Astrocyte (in vitro differentiated cells and primary cell): Measurements from ENCODE around the gene PDZK1IP1. TPM values are rescaled to one million over a fixed set of nuclear protein-coding genes. Genes with fewer than 3 reads are reported as not detected.
A peak's percentile ranks its signal among the peaks of the same experiment; 100 is the strongest.

Experiments
- DNase-seq: peaks from one replicate; pipeline ENCODE4 v3.0.0-alpha.2; 2010; ENCODE audit warnings: low read depth
- FAIRE-seq: peaks from 2 replicates; lab custom pipeline; 2011; peaks lifted over from hg19 to GRCh38; lab: Jason Lieb, UNC
- H2AFZ ChIP-seq: 2 replicates; pipeline ENCODE4 v1.6.0; 2012; ENCODE audit warnings: low read depth, low read length, inconsistent platforms
- H3K27ac ChIP-seq: 2 replicates; pipeline ENCODE4 v1.5.1; 2011; ENCODE audit warnings: low read depth, low read length, inconsistent platforms
- H3K27me3 ChIP-seq: 2 replicates; pipeline ENCODE4 v1.6.0; 2011; ENCODE audit warnings: low read length, inconsistent platforms; ENCODE audit not compliant: insufficient read depth
- H3K36me3 ChIP-seq: 2 replicates; pipeline ENCODE4 v1.5.1; 2011; ENCODE audit warnings: low read length, inconsistent platforms; ENCODE audit not compliant: insufficient read depth
- H3K4me1 ChIP-seq: 2 replicates; pipeline ENCODE4 v1.5.1; 2011; ENCODE audit warnings: low read length, inconsistent platforms; ENCODE audit not compliant: insufficient read depth
- H3K4me2 ChIP-seq: 2 replicates; pipeline ENCODE4 v1.6.0; 2012; ENCODE audit warnings: low read length, inconsistent platforms
- H3K4me3 ChIP-seq: 2 replicates; pipeline ENCODE4 v1.5.1; 2011; ENCODE audit warnings: low read depth, mild to moderate bottlenecking, low read length, inconsistent platforms; ENCODE audit not compliant: insufficient read depth
- H3K79me2 ChIP-seq: 2 replicates; pipeline ENCODE4 v1.6.0; 2012; ENCODE audit warnings: mild to moderate bottlenecking, low read length, inconsistent platforms; ENCODE audit not compliant: insufficient read depth
- H3K9ac ChIP-seq: 2 replicates; pipeline ENCODE4 v1.6.0; 2012; ENCODE audit warnings: mild to moderate bottlenecking, low read length, inconsistent platforms
- H3K9me3 ChIP-seq: 2 replicates; pipeline ENCODE4 v1.5.1; 2012; ENCODE audit warnings: low read depth, mild to moderate bottlenecking, low read length, inconsistent platforms; ENCODE audit not compliant: insufficient read depth
- H4K20me1 ChIP-seq: 2 replicates; pipeline ENCODE4 v1.6.0; 2012; ENCODE audit warnings: low read length, inconsistent platforms; ENCODE audit not compliant: insufficient read depth
- H3K27ac Mint-ChIP-seq: one replicate; pipeline ENCODE4 v1.8.0; 2021; ENCODE audit warnings: mild to moderate bottlenecking, mixed read lengths; ENCODE audit not compliant: unreplicated experiment
- H3K27me3 Mint-ChIP-seq: one replicate; pipeline ENCODE4 v1.8.0; 2021; ENCODE audit warnings: low read depth, mixed read lengths; ENCODE audit not compliant: unreplicated experiment
- H3K36me3 Mint-ChIP-seq: one replicate; pipeline ENCODE4 v1.8.0; 2021; ENCODE audit warnings: low read depth, mixed read lengths; ENCODE audit not compliant: unreplicated experiment
- H3K4me1 Mint-ChIP-seq: one replicate; pipeline ENCODE4 v1.8.0; 2021; ENCODE audit warnings: low read depth, mixed read lengths; ENCODE audit not compliant: unreplicated experiment
- H3K4me3 Mint-ChIP-seq: one replicate; pipeline ENCODE4 v1.8.0; 2021; ENCODE audit warnings: mild to moderate bottlenecking, moderate library complexity, mixed read lengths; ENCODE audit not compliant: unreplicated experiment
- H3K9me3 Mint-ChIP-seq: one replicate; pipeline ENCODE4 v1.8.0; 2021; ENCODE audit warnings: mild to moderate bottlenecking, mixed read lengths; ENCODE audit not compliant: unreplicated experiment
- EZH2 ChIP-seq: IDR thresholded peaks from 2 replicates; pipeline ENCODE4 v1.6.1; 2012; ENCODE audit warnings: mild to moderate bottlenecking, low read length, inconsistent platforms; ENCODE audit not compliant: insufficient read depth
- total RNA-seq: library from RNA; stranded (reverse); gene quantifications from 2 replicates; pipeline ENCODE4 v1.2.1, GENCODE V29; 2021
- TF ChIP-seq, protein P1 (sequence below): IDR thresholded peaks from 2 replicates; pipeline ENCODE4 v1.5.1; 2011; ENCODE audit warnings: low read depth, mild to moderate bottlenecking, inconsistent platforms, low read length, moderate library complexity; ENCODE audit not compliant: insufficient read depth

PDZK1IP1 gene
- total RNA-seq, 1 donor from 2014 or later, result 0.34 TPM

DNA sequence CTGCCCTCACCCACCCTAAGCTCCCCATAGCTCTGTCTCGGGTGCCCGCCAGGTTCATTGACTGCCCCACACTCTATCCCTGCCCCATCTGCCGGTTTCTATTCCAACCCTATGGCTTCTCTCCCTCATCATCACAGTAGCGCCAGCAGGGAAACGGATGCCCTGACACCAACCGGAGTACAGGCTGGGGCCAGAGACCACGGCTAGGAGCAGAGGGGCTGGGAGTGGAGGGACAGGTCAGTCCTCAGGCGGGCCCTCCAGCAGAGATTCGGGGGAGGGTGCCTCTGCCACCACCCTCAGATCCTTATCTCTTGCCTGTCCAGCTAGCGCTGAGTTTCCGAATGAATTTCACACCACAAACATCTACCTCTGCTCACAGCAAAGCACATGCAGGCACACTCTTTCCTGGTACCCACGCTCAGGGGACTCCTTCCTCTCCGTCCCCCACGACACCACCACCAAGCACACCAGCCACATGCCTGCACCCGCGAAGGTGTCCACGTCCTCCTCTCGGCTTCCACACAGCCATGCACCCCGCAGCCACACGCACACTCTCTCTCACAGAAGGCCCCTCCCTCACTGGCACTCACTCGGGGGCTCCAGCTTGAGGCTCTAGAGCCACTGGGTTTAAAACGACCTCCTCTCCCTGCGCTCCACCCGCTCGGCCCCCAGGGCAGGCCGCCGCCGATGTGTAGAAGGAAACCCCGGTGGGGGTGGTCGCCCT is 35.0 kb upstream of the PDZK1IP1 start:
- no peak for FAIRE-seq
- Mint-ChIP-seq H3K27ac (no peak overlapping the region), H3K36me3 (no peaks in the 10 kb centered on the region), H3K4me3 (no peak overlapping the region), H3K4me1 (peaks cover 2% of the 10 kb centered on the region), H3K27me3 (peaks cover 46% of the 10 kb centered on the region), H3K9me3 (peaks cover 8% of the 10 kb centered on the region)
- Histone ChIP-seq H3K4me1 (no peaks in the 10 kb centered on the region), H3K9me3 (peaks cover 4% of the 10 kb centered on the region), H3K4me2 (no peak overlapping the region), H3K27ac (no peak overlapping the region), H2AFZ (peak overlapping the region; percentile 30), H3K79me2 (no peaks in the 10 kb centered on the region), H3K4me3 (no peak overlapping the region), H3K9ac (no peak overlapping the region), H3K27me3 (peaks cover 87% of the 10 kb centered on the region), H4K20me1 (no peaks in the 10 kb centered on the region), H3K36me3 (no peaks in the 10 kb centered on the region)
- TF ChIP-seq EZH2, result peak; percentile 87
- TF ChIP-seq, protein P1, sequence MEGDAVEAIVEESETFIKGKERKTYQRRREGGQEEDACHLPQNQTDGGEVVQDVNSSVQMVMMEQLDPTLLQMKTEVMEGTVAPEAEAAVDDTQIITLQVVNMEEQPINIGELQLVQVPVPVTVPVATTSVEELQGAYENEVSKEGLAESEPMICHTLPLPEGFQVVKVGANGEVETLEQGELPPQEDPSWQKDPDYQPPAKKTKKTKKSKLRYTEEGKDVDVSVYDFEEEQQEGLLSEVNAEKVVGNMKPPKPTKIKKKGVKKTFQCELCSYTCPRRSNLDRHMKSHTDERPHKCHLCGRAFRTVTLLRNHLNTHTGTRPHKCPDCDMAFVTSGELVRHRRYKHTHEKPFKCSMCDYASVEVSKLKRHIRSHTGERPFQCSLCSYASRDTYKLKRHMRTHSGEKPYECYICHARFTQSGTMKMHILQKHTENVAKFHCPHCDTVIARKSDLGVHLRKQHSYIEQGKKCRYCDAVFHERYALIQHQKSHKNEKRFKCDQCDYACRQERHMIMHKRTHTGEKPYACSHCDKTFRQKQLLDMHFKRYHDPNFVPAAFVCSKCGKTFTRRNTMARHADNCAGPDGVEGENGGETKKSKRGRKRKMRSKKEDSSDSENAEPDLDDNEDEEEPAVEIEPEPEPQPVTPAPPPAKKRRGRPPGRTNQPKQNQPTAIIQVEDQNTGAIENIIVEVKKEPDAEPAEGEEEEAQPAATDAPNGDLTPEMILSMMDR, result no peak
- DNase-seq, result no peak

DNA sequence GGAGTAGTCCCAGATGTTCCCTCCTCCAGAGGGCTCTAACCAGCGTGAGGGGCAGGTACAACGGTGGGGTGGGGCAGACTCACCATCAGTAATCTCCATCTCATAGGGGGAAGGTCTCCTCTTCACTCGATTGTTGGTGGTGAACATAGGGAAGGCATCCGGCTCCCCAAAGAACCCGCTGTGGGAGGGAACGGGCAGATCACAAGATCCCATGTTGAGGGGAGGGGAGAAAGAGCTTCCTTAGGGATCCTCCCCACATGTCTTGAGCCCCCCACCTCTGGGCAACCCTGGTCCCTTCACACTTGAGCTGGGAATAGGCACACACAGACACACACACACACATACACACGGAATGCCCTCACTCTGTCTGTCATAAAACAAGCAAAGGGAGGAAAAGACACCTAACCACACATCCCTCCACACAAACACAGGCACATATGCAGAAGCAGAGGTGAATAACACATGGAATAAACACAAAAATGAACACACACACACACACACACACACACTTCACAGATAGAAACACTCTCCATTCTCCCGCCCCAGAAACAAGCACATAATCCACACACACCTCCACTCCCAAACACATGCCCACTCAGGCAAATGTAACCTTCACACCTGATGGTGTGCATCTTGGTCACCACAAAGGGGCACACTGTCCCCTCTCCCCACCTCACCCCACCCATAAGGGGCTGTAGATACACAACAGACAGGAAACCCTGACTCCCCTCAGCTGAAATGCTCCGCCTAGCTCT is 34.3 kb upstream of the PDZK1IP1 start:
- Histone ChIP-seq H2AFZ (no peak overlapping the region), H3K4me3 (no peak overlapping the region), H4K20me1 (no peaks in the 10 kb centered on the region), H3K27ac (no peak overlapping the region), H3K4me1 (no peaks in the 10 kb centered on the region), H3K9ac (no peak overlapping the region), H3K36me3 (no peaks in the 10 kb centered on the region), H3K9me3 (peaks cover 4% of the 10 kb centered on the region), H3K4me2 (no peak overlapping the region), H3K27me3 (peaks cover 79% of the 10 kb centered on the region), H3K79me2 (no peaks in the 10 kb centered on the region)
- H3K9me3 Mint-ChIP-seq, result peaks cover 8% of the 10 kb centered on the region
- H3K27ac Mint-ChIP-seq, result no peak overlapping the region
- peaks cover 2% of the 10 kb centered on the region for H3K4me1 Mint-ChIP-seq
- H3K36me3 Mint-ChIP-seq, result no peaks in the 10 kb centered on the region
- no peak for FAIRE-seq
- no peak for DNase-seq
- H3K4me3 Mint-ChIP-seq, result no peak overlapping the region
- peak; percentile 60 for TF ChIP-seq EZH2
- TF ChIP-seq, protein P1, result no peak
- peaks cover 42% of the 10 kb centered on the region for H3K27me3 Mint-ChIP-seq
